ENCODE data around the gene ANKRD20A1.
"Not testable (repeated sequence)": the region's sequence is repeated elsewhere in the genome, so short reads cannot be mapped to it uniquely, and the experiment has no call there.

Gene ANKRD20A1

GRCh38 chr9:67858871-67859270 is at the start of gene ANKRD20A1:
TSS of gene ANKRD20A1 (plus strand) at chr9:67858931. CDS start at chr9:67859427, 496 bp downstream.
- DNase-seq (ENCODE audit: low read depth): not testable (repeated sequence)

GRCh38 chr9:67832088-67832487 is 26.6 kb upstream of the ANKRD20A1 start:
- DNase-seq (ENCODE audit: low read depth): not testable (repeated sequence)

All from iris pigment epithelial cell (primary cell).